ENCODE results near the gene EEPD1. TPM values are rescaled to one million over a fixed set of nuclear protein-coding genes. Genes with fewer than 3 reads are reported as not detected.

The EEPD1 gene
- total and polyA plus RNA-seq, 9 donors = 5.6 to 16.6 (median 11.5) TPM

DNA sequence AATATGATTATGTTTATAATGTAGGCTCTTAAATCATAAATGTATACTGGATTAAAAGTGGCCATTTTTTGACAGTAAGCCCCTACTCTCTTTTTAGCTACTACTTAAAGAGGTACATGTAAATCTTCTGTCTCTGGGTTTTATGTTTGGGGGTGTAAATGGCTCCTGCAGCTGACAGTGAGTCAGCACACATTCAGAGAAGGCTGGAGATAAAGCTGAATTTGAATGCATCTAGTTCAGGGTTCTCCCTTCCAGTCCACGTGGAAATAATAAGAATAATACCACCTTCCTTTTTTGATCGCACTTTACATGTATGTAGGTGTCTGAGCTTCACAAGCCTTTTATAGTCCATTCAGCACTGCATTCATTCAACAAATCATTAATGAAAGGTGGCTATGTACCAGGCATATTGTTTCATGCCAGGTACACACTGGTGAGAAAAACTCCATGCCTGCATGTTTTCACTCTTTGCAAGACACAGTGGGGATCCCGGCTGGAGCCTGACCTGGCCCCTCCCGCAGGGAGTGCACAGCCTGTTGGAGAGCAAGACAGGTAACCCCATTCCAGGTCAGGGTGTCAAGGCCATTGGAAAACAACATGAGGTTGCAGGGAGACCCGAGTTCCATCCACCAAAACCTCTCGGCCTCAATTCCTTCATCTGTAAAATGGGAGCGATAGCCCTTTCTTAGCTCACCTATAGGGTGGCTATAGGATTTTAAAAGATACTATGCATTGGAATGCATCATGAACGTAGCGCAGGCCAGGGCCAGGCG is 129.1 kb downstream of the EEPD1 start:
- Histone ChIP-seq H3K27ac (no peak overlapping the region), H3K9me3 (no peaks in the 10 kb centered on the region), H3K36me3 (no peaks in the 10 kb centered on the region), H3K4me3 (no peak overlapping the region), H3K27me3 (no peaks in the 10 kb centered on the region), H3K4me1 (ENCODE audit: insufficient read depth) (peaks cover 28% of the 10 kb centered on the region)
- DNase-seq = no peak
- TF ChIP-seq EP300 (IDR thresholded peaks at IDR 0.05) (no peak), POLR2A (IDR thresholded peaks at IDR 0.05) (no peak)
- TF ChIP-seq, protein P1, sequence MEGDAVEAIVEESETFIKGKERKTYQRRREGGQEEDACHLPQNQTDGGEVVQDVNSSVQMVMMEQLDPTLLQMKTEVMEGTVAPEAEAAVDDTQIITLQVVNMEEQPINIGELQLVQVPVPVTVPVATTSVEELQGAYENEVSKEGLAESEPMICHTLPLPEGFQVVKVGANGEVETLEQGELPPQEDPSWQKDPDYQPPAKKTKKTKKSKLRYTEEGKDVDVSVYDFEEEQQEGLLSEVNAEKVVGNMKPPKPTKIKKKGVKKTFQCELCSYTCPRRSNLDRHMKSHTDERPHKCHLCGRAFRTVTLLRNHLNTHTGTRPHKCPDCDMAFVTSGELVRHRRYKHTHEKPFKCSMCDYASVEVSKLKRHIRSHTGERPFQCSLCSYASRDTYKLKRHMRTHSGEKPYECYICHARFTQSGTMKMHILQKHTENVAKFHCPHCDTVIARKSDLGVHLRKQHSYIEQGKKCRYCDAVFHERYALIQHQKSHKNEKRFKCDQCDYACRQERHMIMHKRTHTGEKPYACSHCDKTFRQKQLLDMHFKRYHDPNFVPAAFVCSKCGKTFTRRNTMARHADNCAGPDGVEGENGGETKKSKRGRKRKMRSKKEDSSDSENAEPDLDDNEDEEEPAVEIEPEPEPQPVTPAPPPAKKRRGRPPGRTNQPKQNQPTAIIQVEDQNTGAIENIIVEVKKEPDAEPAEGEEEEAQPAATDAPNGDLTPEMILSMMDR (IDR thresholded peaks at IDR 0.05) = no peak
- WGBS, 3 donors = 85 to 87% (median 87%) methylated on average over 10 of the region's 10 CpGs
- intact Hi-C loops (cut with DNase I) = loop anchor here in 1 of 4 donors (10.0 kb wide), 1 partner anchor 127 kb away; the partner anchor contains the start of gene EEPD1

GRCh38 chr7:36283181-36283580 is 130.1 kb downstream of the EEPD1 start:
- 94 to 96% (median 95%) methylated on average over 9 of the region's 9 CpGs for WGBS, 3 donors
- DNase-seq = no peak
- H3K27me3 ChIP-seq = no peaks in the 10 kb centered on the region
- H3K9me3 ChIP-seq = no peaks in the 10 kb centered on the region
- H3K36me3 ChIP-seq = no peaks in the 10 kb centered on the region
- TF ChIP-seq, protein P1 (IDR thresholded peaks at IDR 0.05) = no peak
- TF ChIP-seq EP300 (IDR thresholded peaks at IDR 0.05) (no peak), POLR2A (IDR thresholded peaks at IDR 0.05) (no peak)
- peaks cover 23% of the 10 kb centered on the region for H3K4me1 ChIP-seq (ENCODE audit: insufficient read depth)
- no peak overlapping the region for H3K4me3 ChIP-seq
- intact Hi-C loops (cut with DNase I) = loop anchor here in 1 of 4 donors (10.0 kb wide), 1 partner anchor 128 kb away; the partner anchor contains the start of gene EEPD1
- no peak overlapping the region for H3K27ac ChIP-seq

DNA sequence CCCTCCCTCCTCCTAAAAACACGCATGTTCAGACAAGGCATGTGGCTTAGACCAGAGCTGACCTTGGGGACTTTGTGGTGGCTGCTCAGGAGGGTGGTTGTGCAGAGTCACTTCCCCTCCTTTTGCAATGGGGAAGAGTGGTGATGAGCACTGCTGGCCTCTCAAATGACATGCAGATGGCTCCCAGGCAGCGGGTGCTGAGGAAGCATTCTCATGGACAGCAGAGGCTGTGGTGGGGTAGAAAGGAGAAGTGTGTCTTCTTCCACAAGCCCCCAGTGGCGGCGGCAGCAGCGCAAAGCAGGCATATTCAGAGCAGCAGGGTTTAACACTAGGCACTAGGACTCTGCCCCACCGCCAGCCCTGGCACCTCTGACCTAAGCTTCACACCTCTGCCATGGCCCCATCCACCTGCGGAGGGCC is 130.7 kb downstream of the EEPD1 start:
- H3K27me3 ChIP-seq = no peaks in the 10 kb centered on the region
- WGBS, 3 donors = 91 to 98% (median 95%) methylated on average over 7 of the region's 7 CpGs
- H3K4me3 ChIP-seq = no peak overlapping the region
- H3K36me3 ChIP-seq = no peaks in the 10 kb centered on the region
- H3K4me1 ChIP-seq (ENCODE audit: insufficient read depth) = peaks cover 18% of the 10 kb centered on the region
- H3K27ac ChIP-seq = no peak overlapping the region
- intact Hi-C loops (cut with DNase I) = loop anchor here in 1 of 4 donors (10.0 kb wide), 1 partner anchor 129 kb away; the partner anchor contains the start of gene EEPD1
- TF ChIP-seq EP300 (IDR thresholded peaks at IDR 0.05) (no peak), POLR2A (IDR thresholded peaks at IDR 0.05) (no peak)
- TF ChIP-seq, protein P1 (IDR thresholded peaks at IDR 0.05) = no peak
- no peaks in the 10 kb centered on the region for H3K9me3 ChIP-seq
- DNase-seq = no peak

GRCh38 chr7:36284456-36285090 is 131.5 kb downstream of the EEPD1 start:
- 89 to 96% (median 93%) methylated on average over 19 of the region's 19 CpGs for WGBS, 3 donors
- Histone ChIP-seq H3K4me3 (no peak overlapping the region), H3K27ac (no peak overlapping the region), H3K4me1 (ENCODE audit: insufficient read depth) (peaks cover 16% of the 10 kb centered on the region), H3K27me3 (no peaks in the 10 kb centered on the region), H3K9me3 (no peaks in the 10 kb centered on the region), H3K36me3 (no peaks in the 10 kb centered on the region)
- DNase-seq = no peak
- TF ChIP-seq, protein P1 (IDR thresholded peaks at IDR 0.05) = no peak
- TF ChIP-seq EP300 (IDR thresholded peaks at IDR 0.05) (no peak), POLR2A (IDR thresholded peaks at IDR 0.05) (no peak)
- intact Hi-C loops (cut with DNase I) = loop anchor here in 2 of 4 donors (5.0 to 10.0 kb wide), 2 partner anchors 130 to 132 kb away; partner anchors contain the start of gene EEPD1 (in 2 of the 2)

Measured in ovary (tissue), 9 donors.